Activated CD4-positive, alpha-beta memory T cell treated with anti-CD3 and anti-CD28 coated beads for 36 hours (primary cell): ENCODE results near the gene PAFAH1B2. TPM values are rescaled to one million over a fixed set of nuclear protein-coding genes. Genes with fewer than 3 reads are reported as not detected.

Experiments
- CTCF ChIA-PET: fragments of 350-600 bp; sonication (Branson Sonifier 250); formaldehyde crosslinking; loops from one replicate; lab custom pipeline; 2021; ENCODE audit warnings: antibody characterized with exemption, inconsistent platforms; lab: Charles Lee
- POLR2A ChIA-PET: fragments of 350-600 bp; sonication (Branson Sonifier 250); formaldehyde crosslinking; loops from one replicate; lab custom pipeline; 2021; ENCODE audit warnings: antibody characterized with exemption; lab: Charles Lee
- DNase-seq: peaks from one replicate; pipeline ENCODE4 v3.0.0-alpha.2; 2020
- H3K27ac Mint-ChIP-seq: one replicate; pipeline ENCODE4 v1.8.0; 2021; ENCODE audit warnings: mixed read lengths
- H3K27me3 Mint-ChIP-seq: one replicate; pipeline ENCODE4 v1.8.0; 2021; ENCODE audit warnings: mixed read lengths
- H3K36me3 Mint-ChIP-seq: one replicate; pipeline ENCODE4 v1.8.0; 2021; ENCODE audit warnings: mixed read lengths
- H3K4me1 Mint-ChIP-seq: one replicate; pipeline ENCODE4 v1.8.0; 2021; ENCODE audit warnings: low read depth, mixed read lengths
- H3K4me3 Mint-ChIP-seq: one replicate; pipeline ENCODE4 v1.8.0; 2021; ENCODE audit warnings: mild to moderate bottlenecking, mixed read lengths
- H3K9me3 Mint-ChIP-seq: one replicate; pipeline ENCODE4 v1.8.0; 2021; ENCODE audit warnings: mixed read lengths
- intact Hi-C: fragments of 100-400 bp; cut with micrococcal nuclease; formaldehyde crosslinking; loops from one replicate; pipeline ENCODE4 v1.15.1; 2023
- total RNA-seq, 2 experiments: library from RNA; stranded (reverse); gene quantifications; one replicate each; pipeline ENCODE4 v1.2.3, GENCODE V29; 2021

Gene PAFAH1B2
- total RNA-seq, 2 experiments from 2014 or later: 61.3 to 61.5 TPM

DNA sequence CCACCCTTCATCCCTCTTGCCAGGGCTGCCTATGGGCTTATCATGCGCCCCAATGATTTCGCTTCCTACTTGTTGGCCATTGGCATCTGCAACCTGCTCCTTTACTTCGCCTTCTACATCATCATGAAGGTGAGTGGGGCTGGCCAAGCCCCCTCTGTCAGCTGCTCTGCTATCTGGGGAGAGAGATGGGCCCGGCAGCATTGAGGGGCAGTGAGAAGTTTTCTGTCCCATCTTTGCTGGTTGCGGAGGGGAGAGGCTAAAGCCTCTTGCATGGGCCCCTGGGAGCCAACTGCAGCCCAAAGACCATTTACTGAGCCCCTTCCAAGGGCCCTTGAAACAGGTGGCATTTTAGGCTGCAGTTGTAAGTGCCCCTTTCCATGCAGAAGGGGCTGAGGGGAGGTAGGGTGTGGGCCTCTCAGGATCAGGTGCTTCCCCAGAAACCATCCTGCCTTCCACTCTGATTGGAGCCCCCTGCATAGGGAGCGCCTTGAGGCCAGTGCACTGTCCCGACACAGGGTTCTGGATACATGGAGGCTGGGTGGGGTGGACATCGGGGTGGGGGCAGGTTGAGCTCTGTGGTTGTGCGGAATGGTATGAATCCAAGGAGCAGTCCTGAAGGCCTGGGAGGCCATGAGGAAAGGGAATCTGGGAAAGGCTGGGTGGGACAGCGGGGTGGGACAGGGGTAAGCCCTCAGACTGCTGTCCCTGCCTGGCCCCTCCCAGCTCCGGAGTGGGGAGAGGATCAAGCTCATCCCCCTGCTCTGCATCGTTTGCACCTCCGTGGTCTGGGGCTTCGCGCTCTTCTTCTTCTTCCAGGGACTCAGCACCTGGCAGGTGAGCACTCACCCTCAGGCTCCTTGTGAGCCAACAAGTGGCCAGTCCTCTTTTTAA lies 49.3 kb downstream of the PAFAH1B2 start:
- H3K27me3 Mint-ChIP-seq: no peaks in the 10 kb centered on the region
- CTCF ChIA-PET: interaction anchor here (1.6 kb wide), 1 partner anchor 33 kb away, joined by 4 read pairs; no protein-coding TSS in a partner anchor
- H3K4me3 Mint-ChIP-seq: no peak overlapping the region
- H3K9me3 Mint-ChIP-seq: no peaks in the 10 kb centered on the region
- no peaks in the 10 kb centered on the region for H3K4me1 Mint-ChIP-seq
- DNase-seq: no peak
- POLR2A ChIA-PET: no interaction called here
- H3K36me3 Mint-ChIP-seq: peaks cover 4% of the 10 kb centered on the region
- no peak overlapping the region for H3K27ac Mint-ChIP-seq
- intact Hi-C loops: no loop called here

DNA sequence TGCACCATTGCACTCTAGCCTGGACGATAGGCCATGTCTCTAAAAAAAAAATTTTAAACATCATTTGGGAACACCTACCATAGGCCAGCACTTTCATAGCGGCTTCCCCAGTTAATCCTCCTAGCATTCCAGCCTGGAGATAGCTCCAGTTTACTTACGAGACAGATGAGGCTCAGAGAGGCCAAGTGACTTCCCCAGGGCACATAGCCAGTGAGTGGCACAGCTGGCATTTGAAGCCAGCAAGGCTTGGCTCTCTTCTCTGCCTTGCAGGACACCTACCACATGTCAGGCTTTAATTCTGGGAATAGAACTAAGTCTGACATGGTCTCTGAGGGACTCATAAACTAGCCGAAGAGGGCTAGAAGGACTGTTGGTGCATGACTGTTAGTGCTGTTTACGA lies 50.2 kb downstream of the PAFAH1B2 start:
- ChIA-PET CTCF (interaction anchor here (1.6 kb wide), 1 partner anchor 32 kb away, joined by 4 read pairs; no protein-coding TSS in a partner anchor), POLR2A (no interaction called here)
- intact Hi-C loops: no loop called here
- H3K9me3 Mint-ChIP-seq: no peaks in the 10 kb centered on the region
- no peaks in the 10 kb centered on the region for H3K4me1 Mint-ChIP-seq
- DNase-seq: no peak
- H3K36me3 Mint-ChIP-seq: peaks cover 4% of the 10 kb centered on the region
- H3K4me3 Mint-ChIP-seq: no peak overlapping the region
- H3K27me3 Mint-ChIP-seq: no peaks in the 10 kb centered on the region
- H3K27ac Mint-ChIP-seq: no peak overlapping the region

DNA sequence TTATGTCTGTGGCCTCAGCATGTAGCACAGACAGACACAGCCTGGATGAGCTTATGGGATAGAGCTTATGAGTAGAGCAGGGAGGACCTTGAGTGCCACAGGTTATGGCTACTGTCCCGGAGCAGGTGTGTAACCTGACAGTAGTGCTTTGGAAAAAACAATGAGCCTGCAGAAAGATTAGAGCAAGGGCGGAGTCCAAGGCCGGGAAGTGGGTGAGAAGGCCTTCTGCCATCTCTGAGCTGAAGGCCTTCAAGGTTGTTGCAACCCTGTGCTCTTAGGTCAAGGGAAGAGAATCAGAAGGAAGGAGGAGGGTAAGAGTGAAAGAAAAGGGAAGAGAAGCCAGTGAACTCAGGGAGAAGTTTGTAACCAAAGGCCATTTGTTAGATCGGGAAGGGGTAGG lies 51.2 kb downstream of the PAFAH1B2 start:
- Mint-ChIP-seq H3K9me3 (no peaks in the 10 kb centered on the region), H3K27ac (no peak overlapping the region), H3K36me3 (peaks cover 4% of the 10 kb centered on the region), H3K4me1 (no peaks in the 10 kb centered on the region), H3K27me3 (no peaks in the 10 kb centered on the region), H3K4me3 (no peak overlapping the region)
- DNase-seq: no peak
- ChIA-PET CTCF (interaction anchor here (1.6 kb wide), 1 partner anchor 31 kb away, joined by 4 read pairs; no protein-coding TSS in a partner anchor), POLR2A (no interaction called here)
- intact Hi-C loops: no loop called here

DNA sequence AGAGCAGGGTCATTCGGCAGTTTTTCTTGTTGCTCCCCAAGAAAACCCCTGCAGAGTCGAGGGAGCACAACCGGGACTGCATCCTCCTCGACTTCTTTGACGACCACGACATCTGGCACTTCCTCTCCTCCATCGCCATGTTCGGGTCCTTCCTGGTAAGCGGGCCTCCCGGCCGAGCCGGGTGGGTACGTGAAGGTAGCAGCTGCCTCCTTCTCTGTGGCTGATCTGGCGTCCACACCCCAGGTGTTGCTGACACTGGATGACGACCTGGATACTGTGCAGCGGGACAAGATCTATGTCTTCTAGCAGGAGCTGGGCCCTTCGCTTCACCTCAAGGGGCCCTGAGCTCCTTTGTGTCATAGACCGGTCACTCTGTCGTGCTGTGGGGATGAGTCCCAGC lies 51.7 kb downstream of the PAFAH1B2 start:
- ChIA-PET POLR2A (no interaction called here), CTCF (no interaction called here)
- no peaks in the 10 kb centered on the region for H3K27me3 Mint-ChIP-seq
- peaks cover 4% of the 10 kb centered on the region for H3K36me3 Mint-ChIP-seq
- H3K4me1 Mint-ChIP-seq: no peaks in the 10 kb centered on the region
- DNase-seq: no peak
- H3K4me3 Mint-ChIP-seq: no peak overlapping the region
- no peaks in the 10 kb centered on the region for H3K9me3 Mint-ChIP-seq
- intact Hi-C loops: no loop called here
- no peak overlapping the region for H3K27ac Mint-ChIP-seq

DNA sequence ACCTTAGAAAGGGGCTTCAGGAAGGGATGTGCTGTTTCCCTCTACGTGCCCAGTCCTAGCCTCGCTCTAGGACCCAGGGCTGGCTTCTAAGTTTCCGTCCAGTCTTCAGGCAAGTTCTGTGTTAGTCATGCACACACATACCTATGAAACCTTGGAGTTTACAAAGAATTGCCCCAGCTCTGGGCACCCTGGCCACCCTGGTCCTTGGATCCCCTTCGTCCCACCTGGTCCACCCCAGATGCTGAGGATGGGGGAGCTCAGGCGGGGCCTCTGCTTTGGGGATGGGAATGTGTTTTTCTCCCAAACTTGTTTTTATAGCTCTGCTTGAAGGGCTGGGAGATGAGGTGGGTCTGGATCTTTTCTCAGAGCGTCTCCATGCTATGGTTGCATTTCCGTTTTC lies 52.9 kb downstream of the PAFAH1B2 start:
- ChIA-PET CTCF (interaction anchor here (1.0 to 1.3 kb wide), 3 partner anchors 19 to 29 kb away, joined by 3 read pairs; partner anchors contain the start of gene SIDT2), POLR2A (no interaction called here)
- no peaks in the 10 kb centered on the region for H3K27me3 Mint-ChIP-seq

DNA sequence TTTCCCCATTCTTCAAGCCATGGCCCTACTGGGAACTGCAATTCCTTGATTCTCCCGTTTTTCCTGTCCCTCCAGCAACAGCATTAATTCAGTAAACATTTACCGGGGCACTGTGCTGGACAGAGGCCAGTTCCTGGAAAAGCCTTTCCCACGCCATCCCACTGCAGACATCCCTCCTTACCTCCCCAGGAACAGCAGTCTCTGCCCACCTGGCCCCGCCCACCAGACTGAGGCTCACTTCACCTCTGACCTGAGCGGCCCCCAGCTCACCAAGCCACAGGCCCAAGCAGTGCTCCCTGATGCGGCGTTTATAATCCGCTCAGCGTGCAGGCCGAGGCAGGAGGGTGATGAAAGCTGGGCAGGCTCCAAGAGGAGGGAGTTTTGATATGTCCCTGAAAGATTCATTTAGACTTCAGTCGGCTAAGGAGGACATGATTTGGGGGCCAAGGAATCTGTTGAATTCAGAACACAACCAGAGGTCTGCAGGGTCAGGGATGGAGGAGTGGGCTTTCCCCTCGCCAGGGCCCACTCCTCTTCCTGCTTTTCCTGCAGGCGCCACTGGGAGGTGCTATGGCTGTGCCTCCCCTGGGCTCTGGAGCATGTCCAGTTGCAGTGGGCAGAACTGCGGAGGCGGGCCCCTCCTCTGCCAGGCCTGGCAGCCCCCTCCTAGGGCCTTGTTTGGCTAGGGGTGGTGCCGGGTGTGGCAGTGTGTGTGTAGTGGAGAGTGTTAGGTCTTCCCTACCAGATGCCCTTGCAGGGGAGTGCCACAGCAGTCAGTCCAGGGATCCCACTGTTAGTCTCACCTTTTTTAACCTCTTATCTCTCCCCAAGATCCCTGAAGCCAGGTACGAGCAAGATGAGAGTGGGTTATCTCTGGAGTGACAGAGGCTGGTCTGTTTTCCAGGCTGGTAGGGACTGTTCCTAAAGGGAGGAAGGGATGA lies 53.7 kb downstream of the PAFAH1B2 start:
- POLR2A ChIA-PET: no interaction called here
- DNase-seq: no peak
- no peaks in the 10 kb centered on the region for H3K9me3 Mint-ChIP-seq
- no peaks in the 10 kb centered on the region for H3K4me1 Mint-ChIP-seq
- intact Hi-C loops: no loop called here
- peaks cover 4% of the 10 kb centered on the region for H3K36me3 Mint-ChIP-seq
- H3K4me3 Mint-ChIP-seq: no peak overlapping the region
- no peak overlapping the region for H3K27ac Mint-ChIP-seq
- H3K27me3 Mint-ChIP-seq: no peaks in the 10 kb centered on the region
- CTCF ChIA-PET: interaction anchor here (1.0 to 1.3 kb wide), 3 partner anchors 19 to 28 kb away, joined by 3 read pairs; partner anchors contain the start of gene SIDT2

More for the DNA sequence above, 52.9 kb downstream of the PAFAH1B2 start:
- Mint-ChIP-seq H3K4me1 (no peaks in the 10 kb centered on the region), H3K9me3 (no peaks in the 10 kb centered on the region), H3K27ac (no peak overlapping the region), H3K36me3 (peaks cover 4% of the 10 kb centered on the region), H3K4me3 (no peak overlapping the region)
- DNase-seq: no peak
- intact Hi-C loops: no loop called here

DNA sequence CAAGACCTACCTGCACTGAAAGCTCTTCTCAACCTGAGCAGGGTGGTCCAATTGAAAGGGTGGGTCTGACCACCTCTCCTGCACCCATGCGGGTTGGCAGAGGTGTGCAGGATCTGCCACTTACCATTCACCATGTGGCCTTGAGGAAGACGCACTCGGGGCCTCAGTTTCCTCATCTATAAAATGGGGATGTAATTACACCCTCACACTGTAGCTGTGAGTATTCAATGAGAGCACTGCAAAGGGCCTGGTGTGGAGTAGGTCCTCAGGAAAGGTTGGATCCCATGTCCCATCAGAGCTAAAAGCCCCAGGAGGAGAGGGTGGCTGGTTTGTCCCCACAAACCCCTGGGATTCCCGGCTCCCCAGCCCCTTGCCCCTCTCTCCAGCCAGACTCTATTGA lies 54.5 kb downstream of the PAFAH1B2 start:
- Mint-ChIP-seq H3K4me1 (no peaks in the 10 kb centered on the region), H3K27me3 (no peaks in the 10 kb centered on the region), H3K9me3 (no peaks in the 10 kb centered on the region), H3K27ac (no peak overlapping the region), H3K4me3 (no peak overlapping the region), H3K36me3 (peaks cover 8% of the 10 kb centered on the region)
- DNase-seq: no peak
- intact Hi-C loops: no loop called here
- ChIA-PET POLR2A (no interaction called here), CTCF (no interaction called here)

DNA sequence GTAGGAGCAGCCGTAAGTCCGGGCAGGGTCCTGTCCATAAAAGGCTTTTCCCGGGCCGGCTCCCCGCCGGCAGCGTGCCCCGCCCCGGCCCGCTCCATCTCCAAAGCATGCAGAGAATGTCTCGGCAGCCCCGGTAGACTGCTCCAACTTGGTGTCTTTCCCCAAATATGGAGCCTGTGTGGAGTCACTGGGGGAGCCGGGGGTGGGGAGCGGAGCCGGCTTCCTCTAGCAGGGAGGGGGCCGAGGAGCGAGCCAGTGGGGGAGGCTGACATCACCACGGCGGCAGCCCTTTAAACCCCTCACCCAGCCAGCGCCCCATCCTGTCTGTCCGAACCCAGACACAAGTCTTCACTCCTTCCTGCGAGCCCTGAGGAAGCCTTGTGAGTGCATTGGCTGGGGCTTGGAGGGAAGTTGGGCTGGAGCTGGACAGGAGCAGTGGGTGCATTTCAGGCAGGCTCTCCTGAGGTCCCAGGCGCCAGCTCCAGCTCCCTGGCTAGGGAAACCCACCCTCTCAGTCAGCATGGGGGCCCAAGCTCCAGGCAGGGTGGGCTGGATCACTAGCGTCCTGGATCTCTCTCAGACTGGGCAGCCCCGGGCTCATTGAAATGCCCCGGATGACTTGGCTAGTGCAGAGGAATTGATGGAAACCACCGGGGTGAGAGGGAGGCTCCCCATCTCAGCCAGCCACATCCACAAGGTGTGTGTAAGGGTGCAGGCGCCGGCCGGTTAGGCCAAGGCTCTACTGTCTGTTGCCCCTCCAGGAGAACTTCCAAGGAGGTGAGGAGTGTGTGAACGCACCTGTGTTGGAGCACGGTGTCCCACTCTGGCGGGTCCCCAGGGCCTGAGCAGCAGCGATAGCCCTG lies 55.2 kb downstream of the PAFAH1B2 start, which contains the start of gene TAGLN:
Gene TAGLN (plus strand): TSS at position 318 of the 863 bp plus-strand sequence. CDS start 3,644 bp downstream, outside the sequence.
- no peak within 1 kb of the TSS for H3K27ac Mint-ChIP-seq
- H3K36me3 Mint-ChIP-seq: peaks cover 12% of the 10 kb centered on the region
- no peak for DNase-seq
- intact Hi-C loops: no loop called here
- no peaks in the 10 kb centered on the region for H3K27me3 Mint-ChIP-seq
- ChIA-PET CTCF (no interaction called here), POLR2A (no interaction called here)
- no peaks in the 10 kb centered on the region for H3K9me3 Mint-ChIP-seq
- no peaks in the 10 kb centered on the region for H3K4me1 Mint-ChIP-seq
- no peak within 1 kb of the TSS for H3K4me3 Mint-ChIP-seq

DNA sequence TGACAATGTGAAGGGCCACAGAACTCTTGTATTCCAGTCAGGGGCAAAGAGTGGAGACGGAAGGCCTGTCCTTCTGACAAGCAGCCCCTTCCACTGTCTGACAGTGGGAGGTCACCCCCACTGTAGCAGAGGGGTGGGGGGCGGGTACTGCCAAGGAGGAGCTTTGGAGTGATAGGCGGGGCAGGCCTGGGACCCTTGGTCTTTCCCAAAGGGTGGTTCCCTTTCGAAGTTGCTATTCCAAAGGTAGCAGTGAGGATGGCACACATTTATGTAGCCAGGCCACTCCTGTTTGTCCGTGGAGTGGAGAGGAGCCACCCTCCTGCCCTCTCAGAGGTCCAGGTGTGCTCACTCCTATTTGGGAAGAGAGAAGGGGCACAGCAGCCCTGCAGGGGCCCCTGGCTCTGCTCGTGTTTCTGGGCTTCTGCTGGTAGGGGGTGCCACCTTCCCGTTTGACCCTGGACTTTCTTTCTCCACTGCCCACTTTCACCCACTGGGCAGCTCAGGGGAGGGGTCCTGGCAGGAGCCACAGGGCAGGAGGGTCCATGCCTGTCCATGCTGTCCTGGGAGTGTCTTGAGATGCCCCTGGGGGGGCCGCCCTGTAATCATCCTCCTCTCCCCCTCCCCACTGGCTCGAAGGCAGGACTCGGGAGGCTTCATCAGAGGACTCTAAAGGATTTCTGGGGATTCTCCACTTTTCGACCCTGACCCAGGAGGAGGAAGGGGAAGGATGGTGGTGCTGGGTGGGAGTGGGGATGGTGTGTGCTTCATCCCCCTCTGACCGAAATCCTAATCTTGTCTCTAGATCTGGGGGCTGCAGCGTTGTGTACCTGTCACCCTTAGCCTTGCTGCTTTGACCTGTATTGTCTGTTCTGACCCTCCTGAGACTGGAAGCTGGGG lies 56.1 kb downstream of the PAFAH1B2 start:
- CTCF ChIA-PET: no interaction called here
- intact Hi-C loops: no loop called here
- no peak overlapping the region for H3K27ac Mint-ChIP-seq
- H3K4me1 Mint-ChIP-seq: no peaks in the 10 kb centered on the region
- no peaks in the 10 kb centered on the region for H3K9me3 Mint-ChIP-seq
- POLR2A ChIA-PET: no interaction called here
- no peak overlapping the region for H3K4me3 Mint-ChIP-seq
- H3K36me3 Mint-ChIP-seq: peaks cover 17% of the 10 kb centered on the region
- no peak for DNase-seq
- H3K27me3 Mint-ChIP-seq: no peaks in the 10 kb centered on the region

DNA sequence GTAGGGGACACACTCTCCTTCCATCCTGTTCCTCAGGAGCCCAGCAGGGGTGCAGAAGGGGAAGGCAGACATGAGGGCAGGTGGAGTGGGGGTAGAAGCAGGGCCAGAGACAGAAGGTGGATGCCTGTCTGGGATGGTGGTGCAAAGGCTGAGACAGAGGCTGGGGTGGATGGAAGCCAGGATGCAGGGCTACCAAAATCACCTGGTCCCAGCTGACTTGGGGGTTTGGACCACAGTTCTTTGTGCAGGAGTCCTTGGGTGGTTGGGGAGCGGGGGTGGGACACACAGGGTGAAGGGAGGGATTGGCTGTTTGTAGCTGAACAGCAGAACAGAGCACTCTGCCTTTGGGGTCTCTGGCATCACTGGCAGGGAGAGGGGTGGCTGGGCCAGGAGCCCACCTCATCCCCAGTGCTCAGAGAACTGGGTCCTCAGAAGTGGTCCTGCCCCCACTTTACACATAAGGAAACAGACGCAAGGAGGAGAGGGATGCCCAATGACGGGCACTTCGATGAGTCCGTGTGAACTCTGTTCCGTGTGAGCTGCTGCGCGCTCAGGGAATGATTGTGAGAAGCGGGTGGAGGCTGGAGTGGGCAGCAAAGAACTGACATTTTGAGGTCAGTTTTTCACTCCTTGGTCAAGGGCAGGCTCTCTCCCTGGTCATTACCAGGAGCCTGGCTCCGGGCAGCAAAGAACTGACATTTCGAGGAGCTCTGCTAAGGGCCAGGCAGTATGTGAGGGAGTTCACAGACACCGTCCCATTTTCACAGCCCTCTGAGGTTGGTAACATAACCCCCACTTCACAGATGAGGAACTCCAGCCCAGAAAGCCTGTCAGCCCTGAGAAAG lies 56.9 kb downstream of the PAFAH1B2 start:
- no peak overlapping the region for H3K27ac Mint-ChIP-seq
- ChIA-PET CTCF (no interaction called here), POLR2A (no interaction called here)

More for the DNA sequence above, 56.9 kb downstream of the PAFAH1B2 start:
- Mint-ChIP-seq H3K9me3 (no peaks in the 10 kb centered on the region), H3K27me3 (no peaks in the 10 kb centered on the region), H3K36me3 (peaks cover 18% of the 10 kb centered on the region), H3K4me1 (no peaks in the 10 kb centered on the region), H3K4me3 (no peak overlapping the region)
- intact Hi-C loops: no loop called here
- no peak for DNase-seq
